LNCaP clone FGC (cell line): ENCODE results near the gene RASSF8.

Source experiments
- DNase-seq: peaks from one replicate; pipeline ENCODE4 v3.0.0-alpha.2; 2011; ENCODE audit warnings: low read depth
- H3K4me3 ChIP-seq: 2 replicates; pipeline ENCODE4 v1.5.1; 2011; ENCODE audit warnings: mild to moderate bottlenecking, low read depth, low read length, control low read depth
- TF ChIP-seq, protein P1 (sequence below): IDR thresholded peaks from 2 replicates; pipeline ENCODE4 v1.5.1; 2012; ENCODE audit warnings: mild to moderate bottlenecking; ENCODE audit not compliant: control insufficient read depth, insufficient read depth; ENCODE audit errors: extremely low read depth

RASSF8 gene, protein sequence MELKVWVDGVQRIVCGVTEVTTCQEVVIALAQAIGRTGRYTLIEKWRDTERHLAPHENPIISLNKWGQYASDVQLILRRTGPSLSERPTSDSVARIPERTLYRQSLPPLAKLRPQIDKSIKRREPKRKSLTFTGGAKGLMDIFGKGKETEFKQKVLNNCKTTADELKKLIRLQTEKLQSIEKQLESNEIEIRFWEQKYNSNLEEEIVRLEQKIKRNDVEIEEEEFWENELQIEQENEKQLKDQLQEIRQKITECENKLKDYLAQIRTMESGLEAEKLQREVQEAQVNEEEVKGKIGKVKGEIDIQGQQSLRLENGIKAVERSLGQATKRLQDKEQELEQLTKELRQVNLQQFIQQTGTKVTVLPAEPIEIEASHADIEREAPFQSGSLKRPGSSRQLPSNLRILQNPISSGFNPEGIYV

DNA sequence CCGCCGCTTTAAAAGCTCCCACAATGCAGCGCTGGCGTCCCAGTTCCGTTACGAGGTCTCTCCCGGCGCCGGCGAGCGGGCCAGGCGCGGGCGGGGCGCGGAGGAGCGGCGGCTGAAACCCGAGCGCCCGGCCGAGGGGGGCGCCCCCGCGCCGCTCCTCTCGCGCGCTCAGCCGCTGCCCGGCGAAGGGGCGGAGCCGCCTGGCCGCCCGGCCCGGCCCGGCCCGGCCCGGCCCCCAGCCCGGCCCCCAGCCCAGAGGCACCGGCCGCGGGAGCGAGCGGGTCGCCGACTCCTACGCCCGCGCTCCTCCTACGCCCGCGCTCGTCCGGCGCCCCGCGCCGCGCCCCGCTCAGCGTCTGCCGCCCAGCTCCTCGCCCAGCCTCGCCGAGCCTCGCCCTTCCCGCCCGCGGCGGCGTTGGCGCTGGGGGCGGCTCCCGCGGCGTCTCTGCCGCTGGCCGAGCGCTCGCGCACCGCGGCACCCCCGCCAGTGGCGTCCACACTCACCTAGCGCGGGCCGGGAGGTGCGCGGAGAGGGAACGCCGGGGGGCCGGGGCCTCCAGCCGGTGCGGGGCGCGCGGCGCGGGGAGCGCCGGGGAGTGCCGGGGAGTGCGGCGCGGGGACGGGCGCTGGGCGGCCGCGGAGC lies at the start of gene RASSF8:
TSS of gene RASSF8 (plus strand) at position 255 of the 643 bp plus-strand sequence. CDS start 96,662 bp downstream, outside the sequence.
- TF ChIP-seq, protein P1, sequence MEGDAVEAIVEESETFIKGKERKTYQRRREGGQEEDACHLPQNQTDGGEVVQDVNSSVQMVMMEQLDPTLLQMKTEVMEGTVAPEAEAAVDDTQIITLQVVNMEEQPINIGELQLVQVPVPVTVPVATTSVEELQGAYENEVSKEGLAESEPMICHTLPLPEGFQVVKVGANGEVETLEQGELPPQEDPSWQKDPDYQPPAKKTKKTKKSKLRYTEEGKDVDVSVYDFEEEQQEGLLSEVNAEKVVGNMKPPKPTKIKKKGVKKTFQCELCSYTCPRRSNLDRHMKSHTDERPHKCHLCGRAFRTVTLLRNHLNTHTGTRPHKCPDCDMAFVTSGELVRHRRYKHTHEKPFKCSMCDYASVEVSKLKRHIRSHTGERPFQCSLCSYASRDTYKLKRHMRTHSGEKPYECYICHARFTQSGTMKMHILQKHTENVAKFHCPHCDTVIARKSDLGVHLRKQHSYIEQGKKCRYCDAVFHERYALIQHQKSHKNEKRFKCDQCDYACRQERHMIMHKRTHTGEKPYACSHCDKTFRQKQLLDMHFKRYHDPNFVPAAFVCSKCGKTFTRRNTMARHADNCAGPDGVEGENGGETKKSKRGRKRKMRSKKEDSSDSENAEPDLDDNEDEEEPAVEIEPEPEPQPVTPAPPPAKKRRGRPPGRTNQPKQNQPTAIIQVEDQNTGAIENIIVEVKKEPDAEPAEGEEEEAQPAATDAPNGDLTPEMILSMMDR, result peak; percentile 24; the same call in 1 of the 2 replicates
- peak within 1 kb of the TSS; percentile 64 for H3K4me3 ChIP-seq
- DNase-seq, result no peak

DNA sequence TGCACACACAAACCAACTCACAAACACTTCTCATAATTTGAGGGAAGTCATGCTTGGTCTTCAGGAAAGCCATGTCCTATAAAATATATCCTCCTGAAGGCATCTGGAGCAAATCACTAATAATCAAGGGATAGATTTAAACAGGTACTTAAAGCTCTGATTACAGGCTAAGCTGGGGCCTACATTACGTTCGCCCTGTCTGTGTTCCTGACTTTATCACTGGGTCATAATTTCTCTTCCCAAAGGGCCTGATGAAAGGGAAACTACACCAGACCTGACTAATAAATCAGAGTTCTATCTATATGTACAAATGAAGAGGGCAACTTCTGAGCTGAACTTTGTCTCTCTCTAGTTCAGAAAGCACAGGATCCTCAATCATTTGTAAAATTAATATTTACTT lies 43.9 kb upstream of the RASSF8 start:
- H3K4me3 ChIP-seq, result no peak overlapping the region
- no peak for DNase-seq
- TF ChIP-seq, protein P1, result no peak

DNA sequence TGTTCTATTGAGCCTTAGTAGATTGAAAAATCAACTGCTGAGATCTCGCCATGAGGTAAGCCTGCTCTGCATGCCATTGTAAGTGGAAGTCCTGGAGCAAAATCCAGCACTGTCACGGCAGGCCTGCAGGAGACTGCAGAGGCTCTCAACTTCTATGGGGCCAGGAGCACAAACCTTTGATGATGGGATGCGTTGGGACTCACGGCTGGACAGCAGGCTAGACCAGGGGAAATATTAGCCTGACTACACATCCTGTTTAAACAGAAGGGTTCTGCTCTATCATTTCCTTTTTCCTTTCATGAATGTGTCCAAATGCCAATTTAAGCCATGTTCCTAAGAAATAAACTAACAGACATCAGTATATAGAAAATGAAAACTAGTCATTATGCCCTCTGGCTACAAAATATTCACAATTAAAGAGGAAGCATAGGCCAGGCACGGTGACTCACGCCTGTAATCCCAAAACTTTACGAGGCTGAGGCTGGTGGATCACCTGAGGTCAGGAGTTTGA lies 33.9 kb upstream of the RASSF8 start:
- H3K4me3 ChIP-seq, result no peak overlapping the region
- DNase-seq, result no peak
- TF ChIP-seq, protein P1, result no peak

DNA sequence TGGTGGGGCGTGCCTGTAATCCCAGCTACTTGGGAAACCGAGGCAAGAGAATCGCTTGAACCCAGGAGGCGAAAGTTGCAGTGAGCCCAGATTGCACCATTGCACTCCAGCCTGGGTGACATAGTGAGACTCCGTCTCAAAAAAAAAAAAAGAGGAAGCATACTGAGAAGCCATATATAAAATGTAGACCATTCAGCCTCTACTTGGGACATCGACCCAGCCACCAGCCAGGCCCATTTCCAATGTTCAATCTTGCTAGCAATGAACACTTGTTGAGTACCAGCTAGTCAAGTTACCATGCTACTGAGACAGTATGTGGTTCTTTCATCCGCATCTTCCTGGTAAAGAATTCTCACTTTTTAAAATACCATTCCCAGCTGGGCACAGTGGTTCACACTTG lies 33.4 kb upstream of the RASSF8 start:
- no peak for DNase-seq
- H3K4me3 ChIP-seq, result no peak overlapping the region
- TF ChIP-seq, protein P1, result no peak

DNA sequence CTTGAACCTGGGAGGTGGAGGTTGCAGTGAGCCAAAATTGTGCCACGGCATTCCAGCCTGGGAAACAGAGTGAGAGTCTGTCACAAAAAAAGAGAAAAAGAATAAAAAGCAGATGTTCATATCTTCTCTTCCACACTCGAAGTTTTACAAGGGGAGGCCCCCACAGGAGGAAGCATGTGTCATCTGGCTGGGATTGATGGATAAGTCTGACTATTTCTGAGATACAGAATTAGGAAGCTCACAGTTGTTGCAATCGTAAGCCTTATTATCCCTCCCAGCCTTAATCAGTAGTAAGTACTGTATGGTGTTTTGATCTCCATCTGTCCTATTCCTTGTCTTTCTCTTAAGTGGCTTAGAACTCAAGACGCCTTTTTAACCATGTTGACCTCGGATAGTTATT lies 31.9 kb upstream of the RASSF8 start:
- no peak overlapping the region for H3K4me3 ChIP-seq
- TF ChIP-seq, protein P1, result no peak
- DNase-seq, result no peak

DNA sequence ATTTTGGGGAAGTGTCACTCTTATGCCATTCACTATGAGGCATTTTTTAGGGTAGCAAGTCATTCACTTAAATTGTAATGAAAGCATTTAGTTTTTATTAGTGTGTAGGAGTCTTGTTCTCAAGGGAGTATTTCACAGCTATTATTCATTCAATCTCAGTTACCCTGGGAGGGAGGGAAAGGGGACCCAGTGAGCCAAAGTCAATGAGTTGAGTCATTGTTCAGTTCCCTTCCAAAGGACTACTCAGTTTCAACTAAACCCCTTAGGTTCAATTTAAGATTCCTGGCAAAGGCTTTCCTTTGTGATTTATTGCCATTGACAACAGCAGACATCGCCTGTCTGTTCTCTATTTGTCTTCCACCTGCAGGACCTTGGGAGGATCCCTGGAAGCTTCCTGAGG lies 29.3 kb upstream of the RASSF8 start:
- H3K4me3 ChIP-seq, result no peak overlapping the region
- TF ChIP-seq, protein P1, result no peak
- DNase-seq, result no peak
